HG03060 (cell line): Measurements from ENCODE around the gene MGAT5.

Source experiments
- ATAC-seq: cut with Tn5 transposase; IDR thresholded peaks from one replicate; pipeline ENCODE4 v1.9.1; 2021; ENCODE audit warnings: low read depth, moderate number of reproducible peaks; ENCODE audit not compliant: unreplicated experiment

Gene MGAT5, protein sequence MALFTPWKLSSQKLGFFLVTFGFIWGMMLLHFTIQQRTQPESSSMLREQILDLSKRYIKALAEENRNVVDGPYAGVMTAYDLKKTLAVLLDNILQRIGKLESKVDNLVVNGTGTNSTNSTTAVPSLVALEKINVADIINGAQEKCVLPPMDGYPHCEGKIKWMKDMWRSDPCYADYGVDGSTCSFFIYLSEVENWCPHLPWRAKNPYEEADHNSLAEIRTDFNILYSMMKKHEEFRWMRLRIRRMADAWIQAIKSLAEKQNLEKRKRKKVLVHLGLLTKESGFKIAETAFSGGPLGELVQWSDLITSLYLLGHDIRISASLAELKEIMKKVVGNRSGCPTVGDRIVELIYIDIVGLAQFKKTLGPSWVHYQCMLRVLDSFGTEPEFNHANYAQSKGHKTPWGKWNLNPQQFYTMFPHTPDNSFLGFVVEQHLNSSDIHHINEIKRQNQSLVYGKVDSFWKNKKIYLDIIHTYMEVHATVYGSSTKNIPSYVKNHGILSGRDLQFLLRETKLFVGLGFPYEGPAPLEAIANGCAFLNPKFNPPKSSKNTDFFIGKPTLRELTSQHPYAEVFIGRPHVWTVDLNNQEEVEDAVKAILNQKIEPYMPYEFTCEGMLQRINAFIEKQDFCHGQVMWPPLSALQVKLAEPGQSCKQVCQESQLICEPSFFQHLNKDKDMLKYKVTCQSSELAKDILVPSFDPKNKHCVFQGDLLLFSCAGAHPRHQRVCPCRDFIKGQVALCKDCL

DNA sequence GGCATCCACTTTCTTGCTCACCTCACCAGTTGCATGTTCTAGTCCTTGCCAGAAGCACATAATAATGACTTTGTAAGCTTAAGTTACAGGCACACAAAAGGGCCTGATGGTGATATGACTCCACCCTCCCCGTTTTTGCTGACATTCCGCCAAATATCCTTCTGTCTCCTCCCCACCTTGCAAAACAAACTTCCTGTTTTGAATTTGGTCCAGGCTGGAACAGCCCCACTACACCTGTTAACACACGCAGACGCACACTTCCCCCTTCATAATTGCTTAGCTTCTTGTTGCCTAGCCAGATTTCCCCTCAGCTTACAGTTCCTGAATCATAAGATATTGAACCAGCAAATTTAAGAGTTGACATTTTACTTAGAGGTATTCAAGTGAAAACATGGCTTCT is at the start of gene MGAT5:
Gene MGAT5 (plus strand): TSS at position 269 of the 400 bp plus-strand sequence. CDS start 332 bp downstream, outside the sequence.
- ATAC-seq, result no peak

DNA sequence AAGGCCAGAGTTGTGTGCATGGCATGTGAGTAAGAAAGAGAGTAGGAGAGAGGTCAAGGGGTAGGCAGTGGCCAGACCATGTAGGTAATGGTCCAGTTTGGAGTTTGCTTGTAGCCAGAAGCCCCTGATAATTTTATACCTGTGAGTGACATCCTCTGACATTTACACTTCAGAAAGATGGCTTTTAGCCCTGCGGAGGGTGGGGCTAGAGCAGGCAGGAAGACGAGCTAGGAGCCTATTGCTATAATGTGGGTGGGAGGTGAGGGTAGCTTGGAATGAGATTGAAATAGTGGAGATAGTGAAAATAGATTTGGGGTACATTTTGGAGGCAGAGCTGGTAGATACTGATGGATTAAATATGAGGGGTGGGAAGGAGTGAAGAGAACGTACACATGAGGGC is 48.8 kb upstream of the MGAT5 start:
- ATAC-seq, result no peak

DNA sequence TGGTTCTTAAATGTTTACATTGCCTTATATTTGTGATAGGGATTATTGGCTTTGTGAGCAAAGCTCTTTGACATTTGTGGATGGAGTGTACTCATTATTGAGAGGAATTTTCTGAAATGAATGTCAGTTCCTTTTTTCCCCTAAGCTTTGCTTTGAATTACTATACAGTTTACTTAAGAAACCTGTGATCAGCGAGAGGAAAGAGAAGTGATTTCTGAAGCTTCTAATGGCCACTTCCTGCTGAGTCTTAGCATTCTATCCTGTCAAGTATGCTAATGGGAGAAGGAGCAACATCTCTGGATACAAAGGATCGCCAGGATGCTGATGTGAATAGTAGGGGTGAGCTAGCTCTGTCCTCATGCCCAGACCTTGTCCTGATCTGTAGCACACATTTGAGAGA is 47.8 kb upstream of the MGAT5 start:
- no peak for ATAC-seq

DNA sequence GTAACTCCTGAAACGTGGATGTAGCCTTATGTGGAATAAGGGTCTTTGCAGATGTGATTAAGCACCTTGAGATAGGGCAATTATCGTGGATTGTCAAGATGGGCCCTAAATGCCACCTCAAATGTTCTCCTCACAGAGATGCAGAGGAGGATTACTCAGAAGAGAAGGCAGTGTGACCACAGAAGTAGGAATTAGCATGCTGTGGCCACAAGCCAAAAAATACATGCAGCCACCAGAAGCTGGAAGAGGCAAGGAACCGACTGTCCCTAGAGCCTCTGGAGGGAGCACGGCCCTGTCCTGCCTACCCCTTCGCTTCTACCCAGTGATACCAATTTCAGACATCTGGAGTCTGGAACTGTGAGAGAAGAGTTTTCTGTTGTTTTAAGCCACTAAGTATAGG is 47.3 kb upstream of the MGAT5 start:
- no peak for ATAC-seq

DNA sequence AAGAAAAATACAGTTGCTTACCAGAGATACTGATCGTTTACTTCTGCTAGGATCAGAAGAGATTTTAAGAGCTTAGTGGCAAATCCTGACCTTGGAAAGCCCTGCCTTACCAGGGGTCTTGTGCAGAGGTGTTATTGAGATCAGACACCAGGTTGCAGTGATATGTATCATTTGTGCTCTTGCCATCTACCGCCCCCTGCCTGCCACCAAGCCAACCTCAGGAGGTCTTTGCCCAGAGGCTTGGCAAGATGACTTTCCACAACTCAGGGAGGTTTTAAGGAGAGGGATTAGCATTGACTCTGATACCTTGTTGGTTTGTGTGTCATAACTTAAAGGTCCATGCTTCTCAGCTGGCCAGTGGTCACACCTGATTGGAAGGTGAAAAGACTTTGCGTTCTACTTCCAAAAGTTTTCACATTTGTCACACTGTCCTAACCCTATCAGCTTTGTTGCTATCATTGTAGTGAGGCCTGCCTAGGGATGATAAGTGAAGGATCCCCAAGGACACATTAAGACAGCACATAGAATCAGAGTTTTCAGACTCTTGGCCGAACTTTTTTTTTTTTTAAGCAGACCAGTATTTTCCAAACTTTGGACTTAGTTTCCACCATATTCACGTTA is 46.2 kb upstream of the MGAT5 start:
- ATAC-seq, result no peak

DNA sequence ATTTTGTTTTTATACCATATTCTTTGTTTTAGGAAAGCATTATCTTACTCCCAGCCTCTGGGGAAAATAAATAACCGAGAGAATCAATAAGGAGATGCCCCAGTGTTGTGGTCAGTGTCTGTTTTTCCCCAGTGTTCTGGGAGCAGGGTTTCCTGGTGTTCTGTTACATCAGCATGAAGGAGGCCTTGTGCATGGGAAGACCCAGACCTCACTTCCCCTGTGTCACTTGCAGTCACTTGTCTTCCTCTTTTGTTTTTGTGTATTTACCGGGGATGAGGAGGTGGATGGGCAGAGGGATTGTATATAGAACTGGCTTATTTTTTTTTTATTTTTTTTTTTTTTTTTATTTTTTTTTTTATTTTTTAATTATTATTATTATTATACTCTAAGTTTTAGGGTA is 45.0 kb upstream of the MGAT5 start:
- no peak for ATAC-seq

DNA sequence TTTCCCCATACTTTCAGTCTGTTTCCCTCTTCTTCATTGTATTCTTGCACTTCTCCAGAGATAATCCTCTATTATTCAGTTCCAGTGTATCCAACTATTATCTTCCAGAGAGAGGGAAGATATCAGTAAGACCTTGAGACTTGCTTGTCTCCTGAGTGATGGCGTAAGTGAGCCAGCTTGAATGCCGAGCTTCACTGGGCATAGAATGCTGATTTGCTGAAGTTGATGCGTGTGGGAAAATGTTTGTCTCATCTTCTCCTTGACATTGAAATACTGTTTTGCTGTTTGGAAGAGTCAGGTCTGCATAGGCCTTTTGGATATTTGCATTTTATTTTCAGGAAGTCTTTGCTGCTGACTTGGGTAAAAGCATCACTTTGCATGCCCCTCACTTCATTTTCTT is 41.1 kb upstream of the MGAT5 start:
- ATAC-seq, result no peak

DNA sequence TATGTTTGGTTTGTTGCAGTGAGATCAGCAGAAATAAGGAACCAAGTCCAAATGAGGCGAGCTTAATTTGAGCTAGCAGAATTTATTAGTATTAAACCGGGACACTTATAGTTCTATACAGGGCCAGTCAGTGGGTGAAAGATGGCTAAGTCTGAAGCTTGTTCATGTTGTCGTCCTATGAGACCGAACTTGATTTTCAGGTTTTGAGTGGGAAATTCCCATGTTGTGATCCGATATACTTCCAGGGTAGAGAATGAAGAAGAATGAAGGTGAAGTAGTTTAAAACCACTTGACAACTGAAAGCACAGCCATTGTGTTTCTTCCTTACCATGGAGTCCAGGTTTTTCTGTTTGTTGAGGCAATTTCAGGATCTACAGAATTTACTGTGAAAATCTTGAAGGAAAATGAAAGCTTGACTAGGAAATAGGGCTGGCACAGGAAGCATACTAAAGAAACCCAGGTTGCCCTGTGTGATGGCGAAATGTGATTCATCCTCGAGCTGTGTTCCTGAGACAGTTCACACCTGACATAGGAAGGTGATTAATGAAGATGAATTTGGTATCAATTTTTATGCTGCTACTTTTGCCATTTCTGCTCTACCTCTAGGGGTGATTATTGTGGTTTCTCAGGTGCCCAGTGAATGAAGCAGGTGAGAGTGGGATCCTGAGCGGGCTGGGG is 37.6 kb upstream of the MGAT5 start:
- ATAC-seq, result no peak

DNA sequence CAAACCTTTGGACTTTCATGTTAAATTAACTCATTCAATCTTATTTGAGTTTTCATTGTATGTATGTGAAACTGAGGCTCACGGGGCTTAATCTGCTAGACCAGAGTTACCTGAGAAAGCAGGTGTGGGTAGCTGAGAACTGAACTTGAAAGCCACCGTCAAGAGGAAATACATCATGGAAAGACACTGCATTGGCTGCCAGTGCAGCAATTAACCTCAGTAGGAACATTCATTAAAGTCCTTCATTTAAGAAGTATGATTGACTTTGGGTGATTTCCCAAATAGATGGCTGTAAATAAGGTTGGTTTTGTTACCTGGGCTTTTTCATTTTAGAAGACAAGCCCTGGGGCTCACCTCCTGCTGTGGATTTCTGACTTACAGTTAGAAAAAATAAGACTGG is 36.5 kb upstream of the MGAT5 start:
- ATAC-seq, result no peak

DNA sequence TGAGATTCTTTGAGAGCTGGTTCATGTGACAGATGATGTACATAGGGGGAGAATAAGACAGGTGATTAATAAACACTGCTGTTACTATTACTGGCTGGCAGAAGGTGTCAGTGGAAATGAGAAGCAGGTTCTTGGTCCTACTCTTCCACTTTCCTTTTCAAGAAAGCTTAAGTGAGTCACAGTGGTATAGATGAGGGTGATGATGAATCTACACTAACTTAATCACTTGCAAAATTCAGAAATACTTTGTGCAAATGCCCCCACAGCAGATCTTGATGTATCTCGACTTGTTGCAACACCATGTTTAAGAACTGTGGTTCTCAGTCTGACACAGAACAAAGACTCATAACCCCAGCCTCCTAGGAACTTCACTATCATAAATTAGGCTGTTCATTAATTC is 35.9 kb upstream of the MGAT5 start:
- peak; percentile 64 for ATAC-seq

DNA sequence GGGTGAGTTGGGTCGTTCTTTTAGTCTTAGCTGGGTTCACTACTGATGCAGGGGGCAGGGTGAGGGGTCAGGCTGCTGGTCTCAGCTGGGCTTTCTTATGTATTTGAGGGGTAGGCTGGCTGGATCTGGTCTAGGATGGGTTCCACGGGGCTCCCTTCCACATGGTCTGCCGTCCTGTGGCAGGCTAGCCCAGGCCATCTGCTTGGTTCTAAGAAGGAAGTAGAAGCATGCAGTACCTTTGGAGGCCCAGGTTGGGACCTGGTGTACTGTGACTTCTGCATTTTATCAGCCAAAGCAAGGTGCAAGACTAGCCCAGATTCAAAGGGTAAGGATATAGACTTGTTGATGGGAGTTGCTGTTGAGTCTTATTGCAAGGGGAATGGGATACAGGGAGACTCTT is 35.5 kb upstream of the MGAT5 start:
- no peak for ATAC-seq

DNA sequence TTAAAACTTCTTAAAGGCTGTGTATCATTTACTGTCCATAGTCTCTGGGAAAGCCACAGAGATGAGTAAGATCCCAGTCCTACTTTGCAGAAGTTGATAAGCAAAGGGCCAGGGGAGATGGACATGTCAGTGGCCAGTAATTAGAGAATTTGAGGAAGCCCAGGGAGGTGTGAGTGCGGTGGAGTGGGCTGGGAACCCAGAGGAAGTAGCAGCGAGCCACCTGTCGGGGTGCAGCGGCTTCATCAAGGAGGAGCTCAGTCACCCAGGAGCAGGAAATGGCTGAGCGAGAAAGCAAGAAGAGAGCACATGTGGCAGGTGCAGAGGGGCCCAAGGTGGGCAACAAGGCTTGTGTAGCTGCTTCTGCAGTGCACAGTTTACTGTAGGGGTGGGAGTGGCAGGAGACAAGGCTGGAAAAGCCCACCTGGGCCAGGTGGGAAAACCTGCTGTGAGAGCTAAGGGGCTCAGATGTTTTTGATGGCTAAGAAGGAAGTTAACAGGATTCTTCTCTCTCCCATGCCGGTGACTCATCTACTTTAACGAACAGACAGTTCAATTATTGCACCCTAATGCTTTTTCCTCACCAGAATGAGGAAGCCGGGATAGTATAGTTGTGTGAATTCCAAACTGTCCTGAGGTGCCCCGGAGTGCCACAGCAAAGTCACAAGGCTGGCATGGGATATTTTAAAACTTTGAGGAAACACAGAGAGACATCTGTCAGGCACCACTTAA is 34.8 kb upstream of the MGAT5 start:
- peak; percentile 33 for ATAC-seq

DNA sequence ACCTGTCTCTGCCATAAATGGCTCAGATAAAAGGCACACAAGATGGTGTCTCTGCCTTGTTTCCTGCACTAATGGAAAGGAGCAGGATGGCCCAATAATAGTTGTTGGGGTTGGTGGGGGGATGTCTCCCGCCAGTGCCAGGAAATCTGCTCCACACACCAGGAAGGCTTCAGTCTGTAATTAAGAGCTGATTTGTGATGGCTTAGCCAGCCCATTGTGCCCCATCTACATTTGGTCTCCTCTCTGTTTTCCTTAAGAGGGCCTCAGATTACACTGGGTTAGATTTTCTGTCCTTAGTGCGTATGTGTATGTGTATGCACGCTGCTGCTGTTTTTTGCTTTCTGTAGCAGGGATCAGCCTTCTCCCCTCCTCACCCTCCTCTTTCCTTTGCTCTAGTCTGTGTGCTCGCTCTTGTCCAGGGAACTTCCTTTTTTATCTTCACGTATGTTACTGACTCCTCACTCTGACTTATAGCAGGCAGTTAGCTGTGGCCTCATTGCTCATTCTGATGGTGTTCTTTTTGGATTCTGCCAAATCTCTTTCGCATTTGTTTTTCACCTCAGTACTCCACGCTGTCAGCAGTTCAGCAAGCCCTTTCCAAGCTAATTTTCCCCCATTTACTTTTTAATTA is 33.4 kb upstream of the MGAT5 start:
- ATAC-seq, result no peak

DNA sequence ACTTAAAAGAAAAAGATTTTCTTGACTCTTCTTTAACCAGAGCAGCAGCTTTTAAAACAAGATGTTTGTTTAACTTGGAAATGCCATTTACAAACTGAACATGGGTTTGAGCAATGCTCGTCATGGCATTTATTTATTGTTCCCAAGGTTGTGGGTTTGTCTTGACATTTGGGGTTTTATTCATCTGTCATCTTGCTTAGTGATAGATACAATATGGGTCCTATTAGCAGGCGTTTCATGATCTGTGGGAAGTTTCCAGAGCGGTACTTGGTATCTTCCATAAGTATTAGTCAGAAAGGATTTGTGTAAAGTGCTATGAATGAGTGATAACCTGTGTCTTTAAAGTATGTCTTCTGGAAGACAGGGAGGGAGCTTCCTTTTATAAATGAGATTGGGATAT is 29.9 kb upstream of the MGAT5 start:
- ATAC-seq, result no peak

DNA sequence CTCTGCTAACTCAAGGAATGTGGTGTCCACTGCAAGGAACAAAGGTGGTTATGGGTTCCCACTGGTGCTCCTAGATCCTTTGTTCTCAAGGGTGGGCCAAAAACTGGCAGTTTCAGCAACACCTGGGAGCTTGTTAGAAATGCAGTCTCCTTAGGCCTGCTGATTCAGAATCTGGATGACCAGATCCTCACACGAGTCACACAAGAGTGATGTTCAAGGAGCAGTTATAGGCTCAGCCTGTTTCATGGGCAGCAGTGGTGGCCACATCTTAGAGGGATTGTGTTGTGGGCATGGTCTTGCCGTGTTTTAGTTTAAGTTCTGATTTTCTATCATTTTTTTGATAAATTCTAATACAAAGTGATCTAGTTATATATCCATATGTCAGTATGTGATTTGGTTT is 28.7 kb upstream of the MGAT5 start:
- no peak for ATAC-seq

DNA sequence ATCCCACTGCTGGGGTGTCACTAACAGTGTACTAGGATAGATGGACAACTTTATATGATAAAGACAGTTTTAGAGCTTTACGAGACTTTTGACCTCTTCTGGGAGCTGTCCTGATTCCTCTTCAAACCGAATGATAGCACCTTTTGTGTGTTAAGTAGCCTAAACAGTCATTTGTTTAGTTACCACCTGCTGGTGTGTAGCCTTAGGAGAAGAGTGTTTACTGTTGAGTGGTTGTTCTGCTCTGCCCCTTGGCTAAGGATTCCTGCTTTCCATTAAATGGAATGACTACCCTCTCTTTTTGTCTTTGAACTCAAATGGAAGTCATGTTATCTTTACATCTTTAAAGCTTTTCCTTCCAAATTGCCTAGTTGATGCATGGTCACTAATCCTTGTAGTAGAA is 28.0 kb upstream of the MGAT5 start:
- no peak for ATAC-seq

DNA sequence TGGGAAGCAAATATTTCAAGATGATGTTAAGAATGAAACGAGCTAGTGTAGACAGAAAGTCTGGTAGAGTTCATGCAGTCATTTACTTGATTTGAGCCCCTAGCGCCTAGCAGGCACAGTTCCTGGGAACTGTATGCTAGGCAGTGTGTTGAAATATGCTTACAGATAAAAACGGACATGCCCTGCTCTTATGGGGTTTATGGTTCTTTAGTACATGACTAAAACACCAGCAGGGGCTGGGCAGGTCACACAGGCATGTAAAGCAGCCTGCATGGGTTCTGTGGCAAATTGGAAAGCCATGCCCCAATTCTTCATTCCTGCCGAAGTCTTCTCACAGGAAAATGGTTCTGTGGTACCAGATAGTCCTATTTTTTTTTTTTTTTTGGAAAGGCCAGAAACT is 27.3 kb upstream of the MGAT5 start:
- ATAC-seq, result no peak

DNA sequence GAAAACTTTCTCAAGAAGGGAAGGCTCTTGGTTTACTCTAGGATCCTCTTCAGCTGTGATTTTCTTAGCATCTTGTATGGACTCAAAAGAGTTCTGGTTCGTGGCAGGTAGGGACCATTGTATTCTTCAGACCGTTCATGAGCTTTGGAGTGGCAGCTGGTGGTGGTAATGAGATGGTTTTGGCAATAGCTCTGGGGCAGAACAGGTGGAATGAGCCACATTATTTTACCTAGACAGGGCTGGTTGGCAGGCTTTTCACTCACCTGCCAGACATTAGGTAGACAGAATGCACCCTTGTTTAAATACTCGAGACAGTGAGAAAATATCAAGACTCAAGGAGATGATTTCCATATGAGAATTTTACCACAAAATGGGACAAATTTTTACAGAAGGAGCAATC is 26.2 kb upstream of the MGAT5 start:
- no peak for ATAC-seq

DNA sequence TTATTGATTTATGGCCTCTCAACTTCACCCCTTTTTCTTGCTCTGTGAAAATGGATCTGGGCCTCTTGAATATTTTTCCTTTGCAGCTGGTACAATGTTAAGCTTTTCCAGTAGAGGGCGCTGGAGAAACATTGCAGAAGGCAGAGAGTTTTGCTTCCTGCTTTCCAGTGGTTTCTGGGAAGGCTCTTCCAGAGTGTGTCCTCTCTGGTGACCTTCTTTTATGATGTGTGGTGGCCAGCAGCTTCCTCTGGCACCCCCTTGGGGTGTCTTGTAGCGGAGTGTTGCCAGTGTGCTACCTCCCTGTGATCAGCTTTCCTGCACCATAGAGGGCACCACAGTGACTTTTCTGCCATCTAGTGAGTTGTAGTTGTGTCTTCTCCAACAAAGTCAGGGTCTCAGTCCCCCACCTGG is 25.4 kb upstream of the MGAT5 start:
- ATAC-seq, result no peak

DNA sequence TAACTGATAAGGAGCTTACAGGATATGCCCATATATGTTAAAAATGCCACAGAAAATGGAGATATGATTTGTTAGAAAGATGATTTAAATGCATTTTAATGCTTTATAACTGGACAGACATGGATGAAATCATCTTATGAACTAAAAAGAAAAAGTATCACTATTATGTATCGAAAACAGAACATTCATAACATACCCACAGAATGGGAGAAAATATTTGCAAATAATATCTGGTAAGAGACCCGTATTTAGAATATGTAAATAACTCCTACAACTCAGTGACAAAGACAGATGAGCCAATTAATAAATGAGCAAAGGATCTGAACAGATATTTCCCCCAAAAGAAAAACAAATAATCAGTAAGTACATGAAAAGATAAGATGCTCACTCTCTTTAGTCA is 24.3 kb upstream of the MGAT5 start:
- ATAC-seq, result no peak
